Glutamatergic neuron (in vitro differentiated cells): ENCODE measurements around the gene DDX39B. TPM values are rescaled to one million over a fixed set of nuclear protein-coding genes. Genes with fewer than 3 reads are reported as not detected.

ENCODE experiments used
- DNase-seq: peaks from one replicate; pipeline ENCODE4 v3.0.0; 2022
- H3K27ac Mint-ChIP-seq: one replicate; pipeline ENCODE4 v1.8.0; 2020; ENCODE audit warnings: mild to moderate bottlenecking, mixed read lengths, inconsistent platforms; ENCODE audit not compliant: unreplicated experiment
- H3K27me3 Mint-ChIP-seq: one replicate; pipeline ENCODE4 v1.8.0; 2020; ENCODE audit warnings: mild to moderate bottlenecking, moderate library complexity, mixed read lengths, inconsistent platforms; ENCODE audit not compliant: unreplicated experiment
- H3K36me3 Mint-ChIP-seq: one replicate; pipeline ENCODE4 v1.8.0; 2020; ENCODE audit warnings: mild to moderate bottlenecking, mixed read lengths, inconsistent platforms; ENCODE audit not compliant: unreplicated experiment
- H3K4me1 Mint-ChIP-seq: one replicate; pipeline ENCODE4 v1.8.0; 2020; ENCODE audit warnings: mild to moderate bottlenecking, low read depth, mixed read lengths, inconsistent platforms; ENCODE audit not compliant: unreplicated experiment
- H3K4me3 Mint-ChIP-seq: one replicate; pipeline ENCODE4 v1.8.0; 2020; ENCODE audit warnings: mild to moderate bottlenecking, mixed read lengths, inconsistent platforms; ENCODE audit not compliant: unreplicated experiment
- H3K9me3 Mint-ChIP-seq: one replicate; pipeline ENCODE4 v1.8.0; 2020; ENCODE audit warnings: mild to moderate bottlenecking, moderate library complexity, mixed read lengths, inconsistent platforms; ENCODE audit not compliant: unreplicated experiment
- CTCF ChIP-seq: fragments of 200-600 bp; sonication (generic); IDR thresholded peaks from one replicate; pipeline ENCODE4 v1.5.0; 2021; ENCODE audit not compliant: partially characterized antibody, unreplicated experiment
- total RNA-seq: library from RNA; stranded (reverse); fragmentation: NEBNext Ultra II Directional; extraction: Animal tissue kit (Norgen Biotek cat#: 25700); gene quantifications from one replicate; pipeline ENCODE4 v1.2.1, GENCODE V29; 2021; ENCODE audit not compliant: unreplicated experiment

Gene DDX39B
- total RNA-seq, 1 donor from 2014 or later = 526 TPM

GRCh38 chr6:31480574-31480973 lies 61.2 kb downstream of the DDX39B start:
- Mint-ChIP-seq H3K27ac (no peak overlapping the region), H3K27me3 (peaks cover 4% of the 10 kb centered on the region), H3K9me3 (no peaks in the 10 kb centered on the region), H3K4me1 (peaks cover 2% of the 10 kb centered on the region), H3K36me3 (no peaks in the 10 kb centered on the region), H3K4me3 (no peak overlapping the region)
- TF ChIP-seq CTCF = no peak
- DNase-seq = no peak

Other genes with a start within 250 kb of the DDX39B start
- 11.4 TPM for gene HLA-B, start 184.8 kb downstream of the DDX39B start, total RNA-seq
- gene MICA, start 138.4 kb downstream of the DDX39B start, total RNA-seq = 0.42 TPM
- 3.6 TPM for gene MICB, start 43.9 kb downstream of the DDX39B start, total RNA-seq
- gene MCCD1, start 13.0 kb downstream of the DDX39B start, total RNA-seq = not detected
- gene ATP6V1G2, start 4.6 kb upstream of the DDX39B start, total RNA-seq = 95.6 TPM
- gene NFKBIL1, start 5.6 kb upstream of the DDX39B start, total RNA-seq = 29.8 TPM
- not detected for gene LTA, start 30.3 kb upstream of the DDX39B start, total RNA-seq
- gene TNF, start 33.6 kb upstream of the DDX39B start, total RNA-seq = not detected
- not detected for gene LTB, start 40.4 kb upstream of the DDX39B start, total RNA-seq
- not detected for gene LST1, start 44.3 kb upstream of the DDX39B start, total RNA-seq
- gene NCR3, start 51.0 kb upstream of the DDX39B start, total RNA-seq = not detected
- not detected for gene AIF1, start 73.2 kb upstream of the DDX39B start, total RNA-seq
- gene PRRC2A, start 78.7 kb upstream of the DDX39B start, total RNA-seq = 303 TPM
- gene BAG6, start 110.7 kb upstream of the DDX39B start, total RNA-seq = 804 TPM
- gene APOM, start 113.9 kb upstream of the DDX39B start, total RNA-seq = 1.5 TPM
- 28.8 TPM for gene C6orf47, start 118.8 kb upstream of the DDX39B start, total RNA-seq
- 30.1 TPM for gene GPANK1, start 123.0 kb upstream of the DDX39B start, total RNA-seq
- 214 TPM for gene CSNK2B, start 124.1 kb upstream of the DDX39B start, total RNA-seq
- 43.1 TPM for gene LY6G5B, start 128.0 kb upstream of the DDX39B start, total RNA-seq
- gene LY6G5C, start 139.1 kb upstream of the DDX39B start, total RNA-seq = 13.8 TPM
- 120 TPM for gene ABHD16A, start 161.3 kb upstream of the DDX39B start, total RNA-seq
- not detected for gene LY6G6F, start 164.9 kb upstream of the DDX39B start, total RNA-seq
- not detected for gene LY6G6D, start 173.3 kb upstream of the DDX39B start, total RNA-seq
- gene LY6G6C, start 179.7 kb upstream of the DDX39B start, total RNA-seq = 1.8 TPM
- not detected for gene MPIG6B, start 181.4 kb upstream of the DDX39B start, total RNA-seq
- 266 TPM for gene DDAH2, start 187.3 kb upstream of the DDX39B start, total RNA-seq
- 310 TPM for gene CLIC1, start 194.5 kb upstream of the DDX39B start, total RNA-seq
- gene MSH5, start 198.0 kb upstream of the DDX39B start, total RNA-seq = 25.7 TPM
- 3.7 TPM for gene SAPCD1, start 220.7 kb upstream of the DDX39B start, total RNA-seq
- gene VWA7, start 235.3 kb upstream of the DDX39B start, total RNA-seq = 3.2 TPM